ENCODE results near the gene KCNK1.

DNA sequence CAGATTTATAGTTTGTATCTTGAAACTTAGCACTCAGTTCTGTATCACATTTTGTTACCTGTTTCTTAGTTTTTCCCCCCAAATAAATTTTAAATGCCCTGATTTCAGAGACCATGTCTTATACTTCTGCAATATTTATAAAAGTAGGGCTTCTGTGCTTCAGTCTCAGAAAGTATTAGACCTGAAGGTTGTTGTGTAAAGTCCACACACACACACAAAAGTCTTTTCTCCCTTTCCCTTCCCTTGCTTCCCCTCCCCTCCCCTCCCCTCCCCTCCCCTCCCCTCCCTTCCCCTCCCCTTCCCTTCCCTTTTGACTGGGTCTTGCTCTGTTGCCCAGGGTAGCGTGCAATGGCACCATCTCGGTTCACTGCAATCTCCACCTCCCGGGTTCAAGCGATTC, 41.0 kb upstream of the KCNK1 start:
- TF ChIP-seq, protein P1, sequence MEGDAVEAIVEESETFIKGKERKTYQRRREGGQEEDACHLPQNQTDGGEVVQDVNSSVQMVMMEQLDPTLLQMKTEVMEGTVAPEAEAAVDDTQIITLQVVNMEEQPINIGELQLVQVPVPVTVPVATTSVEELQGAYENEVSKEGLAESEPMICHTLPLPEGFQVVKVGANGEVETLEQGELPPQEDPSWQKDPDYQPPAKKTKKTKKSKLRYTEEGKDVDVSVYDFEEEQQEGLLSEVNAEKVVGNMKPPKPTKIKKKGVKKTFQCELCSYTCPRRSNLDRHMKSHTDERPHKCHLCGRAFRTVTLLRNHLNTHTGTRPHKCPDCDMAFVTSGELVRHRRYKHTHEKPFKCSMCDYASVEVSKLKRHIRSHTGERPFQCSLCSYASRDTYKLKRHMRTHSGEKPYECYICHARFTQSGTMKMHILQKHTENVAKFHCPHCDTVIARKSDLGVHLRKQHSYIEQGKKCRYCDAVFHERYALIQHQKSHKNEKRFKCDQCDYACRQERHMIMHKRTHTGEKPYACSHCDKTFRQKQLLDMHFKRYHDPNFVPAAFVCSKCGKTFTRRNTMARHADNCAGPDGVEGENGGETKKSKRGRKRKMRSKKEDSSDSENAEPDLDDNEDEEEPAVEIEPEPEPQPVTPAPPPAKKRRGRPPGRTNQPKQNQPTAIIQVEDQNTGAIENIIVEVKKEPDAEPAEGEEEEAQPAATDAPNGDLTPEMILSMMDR (IDR thresholded peaks at IDR 0.05), result no peak
- no peak for TF ChIP-seq POLR2A (IDR thresholded peaks at IDR 0.05)
